Subcutaneous adipose tissue (tissue), 4 donors: ENCODE measurements around the gene COQ4. TPM values are rescaled to one million over a fixed set of nuclear protein-coding genes. Genes with fewer than 3 reads are reported as not detected.

Source experiments
- total RNA-seq, 4 donors: library from RNA; depleted of rRNA; stranded (reverse); fragments of >200 nt; gene quantifications; one replicate each; pipeline ENCODE4 v1.1.0, GENCODE V29; 2016
- TF ChIP-seq, protein P1 (sequence below): fragments of 450-650 bp; IDR thresholded peaks from one replicate; pipeline ENCODE4 v1.5.1; 2016; ENCODE audit warnings: low read depth, mild to moderate bottlenecking, control low read depth, antibody characterized with exemption, moderate library complexity

The COQ4 gene
- total RNA-seq, 4 donors from 2014 or later, result 20.1 to 51.1 (median 23.2) TPM

DNA sequence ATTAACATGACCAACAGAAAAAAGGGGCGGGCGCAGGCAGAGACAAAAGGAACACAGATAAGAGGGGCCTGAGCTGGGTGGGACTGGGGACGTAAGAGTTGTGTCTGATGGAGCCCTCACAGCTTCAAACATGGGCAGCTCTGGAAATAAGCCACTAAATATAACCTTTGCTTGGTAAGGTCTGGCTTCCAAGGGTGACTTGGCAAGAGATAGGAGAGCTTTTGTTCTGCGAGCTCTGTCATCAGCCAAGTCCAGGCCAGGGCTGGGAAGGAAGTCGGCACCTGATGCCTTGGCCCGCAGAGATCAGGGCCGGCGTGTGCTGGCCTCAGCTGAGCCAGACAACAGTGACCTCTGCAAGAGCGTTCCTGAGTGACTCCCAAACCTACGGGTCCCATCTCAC is 12.2 kb upstream of the COQ4 start:
- TF ChIP-seq, protein P1, sequence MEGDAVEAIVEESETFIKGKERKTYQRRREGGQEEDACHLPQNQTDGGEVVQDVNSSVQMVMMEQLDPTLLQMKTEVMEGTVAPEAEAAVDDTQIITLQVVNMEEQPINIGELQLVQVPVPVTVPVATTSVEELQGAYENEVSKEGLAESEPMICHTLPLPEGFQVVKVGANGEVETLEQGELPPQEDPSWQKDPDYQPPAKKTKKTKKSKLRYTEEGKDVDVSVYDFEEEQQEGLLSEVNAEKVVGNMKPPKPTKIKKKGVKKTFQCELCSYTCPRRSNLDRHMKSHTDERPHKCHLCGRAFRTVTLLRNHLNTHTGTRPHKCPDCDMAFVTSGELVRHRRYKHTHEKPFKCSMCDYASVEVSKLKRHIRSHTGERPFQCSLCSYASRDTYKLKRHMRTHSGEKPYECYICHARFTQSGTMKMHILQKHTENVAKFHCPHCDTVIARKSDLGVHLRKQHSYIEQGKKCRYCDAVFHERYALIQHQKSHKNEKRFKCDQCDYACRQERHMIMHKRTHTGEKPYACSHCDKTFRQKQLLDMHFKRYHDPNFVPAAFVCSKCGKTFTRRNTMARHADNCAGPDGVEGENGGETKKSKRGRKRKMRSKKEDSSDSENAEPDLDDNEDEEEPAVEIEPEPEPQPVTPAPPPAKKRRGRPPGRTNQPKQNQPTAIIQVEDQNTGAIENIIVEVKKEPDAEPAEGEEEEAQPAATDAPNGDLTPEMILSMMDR, result no peak

DNA sequence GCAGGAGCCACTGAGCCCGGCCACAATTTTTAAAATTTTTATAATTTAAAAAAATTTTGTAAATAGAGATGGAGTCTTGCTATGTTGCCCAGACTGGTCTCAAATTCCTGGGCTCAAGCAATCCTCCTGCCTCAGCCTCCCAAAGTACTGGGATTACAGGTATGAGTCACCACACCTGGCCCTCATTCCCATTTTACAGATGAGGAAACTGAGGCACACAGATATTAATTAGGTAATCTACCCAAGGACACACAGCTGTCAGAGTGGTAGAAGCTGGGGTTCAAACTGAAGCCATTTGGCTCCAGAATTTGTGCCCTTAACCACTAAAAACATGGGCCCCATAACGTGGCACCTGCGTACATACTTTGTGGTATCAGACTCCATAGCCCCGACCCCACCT is 7.9 kb upstream of the COQ4 start:
- TF ChIP-seq, protein P1, result no peak

GRCh38 chr9:128316421-128316820 is 6.2 kb upstream of the COQ4 start:
- TF ChIP-seq, protein P1, result no peak

DNA sequence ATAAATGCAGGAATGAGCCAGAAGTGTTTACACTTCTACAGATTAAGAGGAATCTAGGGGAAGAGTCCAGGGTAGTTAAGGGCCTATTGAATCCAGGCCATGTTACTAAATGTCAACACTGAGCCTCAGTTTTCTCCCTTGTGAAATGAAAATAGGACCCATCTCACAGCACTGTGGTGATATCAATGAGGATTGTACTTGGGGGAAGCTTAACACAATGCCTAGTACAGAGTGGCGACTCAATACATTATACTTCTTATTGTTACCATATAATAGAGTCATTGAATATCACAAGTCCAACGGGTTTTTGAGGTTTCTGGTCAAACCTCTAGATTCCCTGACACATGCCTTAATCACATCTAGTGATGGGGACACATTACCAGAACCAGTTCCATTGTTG is 5.0 kb upstream of the COQ4 start:
- TF ChIP-seq, protein P1, result no peak

- TF ChIP-seq, protein P1, result no peak
These were observed 1.3 kb upstream of the COQ4 start for GRCh38 chr9:128321343-128321742.

- TF ChIP-seq, protein P1, result no peak
These were observed 698 bp upstream of the COQ4 start for GRCh38 chr9:128321879-128322403.

GRCh38 chr9:128323212-128323730 is 632 bp downstream of the COQ4 start:
- TF ChIP-seq, protein P1, result no peak
